GM12878 (cell line): ENCODE data around the gene SPRN. TPM values are rescaled to one million over a fixed set of nuclear protein-coding genes. Genes with fewer than 3 reads are reported as not detected.
"Not testable (repeated sequence)": the region's sequence is repeated elsewhere in the genome, so short reads cannot be mapped to it uniquely, and the experiment has no call there.

Experiments used
- ATAC-seq: fragments of 200-7000 bp; cut with Tn5 transposase; 3 replicates; pipeline ENCODE4 v1.9.1; 2020; ENCODE audit warnings: mild to moderate bottlenecking, moderate library complexity
- BruUV-seq: library from RNA; stranded (reverse); fragments of 400-500 nt; replicated peaks from 2 replicates; lab custom pipeline; 2021; lab: Mats Ljungman, UMichigan
- CTCF ChIA-PET: fragments of 300-600 bp; sonication (Branson Sonifier 250); formaldehyde crosslinking; extraction: SDS; loops from one replicate; lab custom pipeline; 2021; ENCODE audit warnings: inconsistent platforms; lab: Yijun Ruan, JAX
- POLR2A ChIA-PET: fragments of 350-600 bp; formaldehyde crosslinking; extraction: SDS; loops from one replicate; lab custom pipeline; 2021; ENCODE audit warnings: inconsistent platforms; lab: Charles Lee
- RAD21 ChIA-PET: fragments of 300-600 bp; sonication (Branson Sonifier 250); formaldehyde crosslinking; loops from one replicate; lab custom pipeline; 2023; ENCODE audit warnings: antibody characterized with exemption; ENCODE audit not compliant: unreplicated experiment; lab: Charles Lee
- SMC1A ChIA-PET: fragments of 300-600 bp; sonication (Branson Sonifier 250); formaldehyde crosslinking; loops from one replicate; lab custom pipeline; 2023; ENCODE audit not compliant: unreplicated experiment, uncharacterized antibody; lab: Charles Lee
- DNase-seq: peaks from one replicate; pipeline ENCODE4 v3.0.0-alpha.2; 2011; ENCODE audit warnings: low read depth, low spot score
- FAIRE-seq: peaks from 3 replicates; lab custom pipeline; 2011; peaks lifted over from hg19 to GRCh38; lab: Jason Lieb, UNC
- H2AFZ ChIP-seq: 2 replicates; pipeline ENCODE4 v1.6.0; 2011; ENCODE audit warnings: low read depth, low read length, control low read depth; ENCODE audit not compliant: control insufficient read depth
- H3K27ac ChIP-seq: 2 replicates; pipeline ENCODE4 v1.5.1; 2011; ENCODE audit warnings: control low read depth; ENCODE audit not compliant: control insufficient read depth, insufficient read depth
- H3K27me3 ChIP-seq, 2 experiments: replicated peaks in 1 of 2; 2 replicates each; pipeline versions ENCODE4 v1.6.0 to v1.6.1; 2011; ENCODE audit warnings: low read length in 1 of 2; ENCODE audit not compliant: control insufficient read depth in 2 of 2, insufficient read depth in 2 of 2
- H3K36me3 ChIP-seq, 2 experiments: 2 replicates each; pipeline ENCODE4 v1.5.1; 2011; ENCODE audit warnings: low read length in 1 of 2; ENCODE audit not compliant: control insufficient read depth in 2 of 2, insufficient read depth in 2 of 2
- H3K4me1 ChIP-seq: 2 replicates; pipeline ENCODE4 v1.6.1; 2011; ENCODE audit warnings: mild to moderate bottlenecking, low read length, moderate library complexity, mixed read lengths; ENCODE audit not compliant: control insufficient read depth, insufficient read depth
- H3K4me2 ChIP-seq: 2 replicates; pipeline ENCODE4 v1.6.0; 2011; ENCODE audit warnings: control low read depth; ENCODE audit not compliant: control insufficient read depth, insufficient read depth
- H3K4me3 ChIP-seq: fragments of 200-600 bp; sonication (generic); 2 replicates; pipeline ENCODE4 v1.5.1; 2016
- H3K79me2 ChIP-seq: 2 replicates; pipeline ENCODE4 v1.6.0; 2011; ENCODE audit warnings: low read length; ENCODE audit not compliant: control insufficient read depth, insufficient read depth
- H3K9ac ChIP-seq: 2 replicates; pipeline ENCODE4 v1.8.0; 2011; ENCODE audit warnings: low read length, control low read depth, mixed read lengths; ENCODE audit not compliant: control insufficient read depth, insufficient read depth
- H3K9me3 ChIP-seq: replicated peaks from 3 replicates; pipeline ENCODE4 v1.5.1; 2011; ENCODE audit warnings: mild to moderate bottlenecking, low read length; ENCODE audit not compliant: control insufficient read depth, insufficient read depth
- H4K20me1 ChIP-seq: 2 replicates; pipeline ENCODE4 v1.6.0; 2011; ENCODE audit not compliant: control insufficient read depth, insufficient read depth
- BMI1 ChIP-seq: fragments of 450-650 bp; IDR thresholded peaks from 2 replicates; pipeline ENCODE4 v1.6.1; 2016; ENCODE audit warnings: mild to moderate bottlenecking, moderate library complexity, borderline replicate concordance
- CREM ChIP-seq: IDR thresholded peaks from 2 replicates; pipeline ENCODE4 v1.6.1; 2014; ENCODE audit warnings: antibody characterized with exemption, low read depth
- EED ChIP-seq: sonication (generic); IDR thresholded peaks from 2 replicates; pipeline ENCODE4 v1.6.1; 2016; ENCODE audit warnings: antibody characterized with exemption, low read depth
- EP300 ChIP-seq, 2 experiments: fragments of 150-350 bp in 1 of 2; IDR thresholded peaks; 2 replicates each; pipeline ENCODE4 v1.6.1; 2011 to 2012; ENCODE audit warnings: low read depth in 2 of 2, low read length in 2 of 2, borderline replicate concordance in 1 of 2, improper control_type of control experiment in 1 of 2, inconsistent platforms in 1 of 2; ENCODE audit not compliant: control insufficient read depth in 1 of 2
- IKZF1 ChIP-seq: fragments of 450-650 bp; conservative IDR thresholded peaks from 2 replicates; pipeline ENCODE4 v1.6.1; 2017; ENCODE audit warnings: antibody characterized with exemption, mild to moderate bottlenecking
- KAT2A ChIP-seq: conservative IDR thresholded peaks from 2 replicates; pipeline ENCODE4 v1.6.1; 2011; ENCODE audit warnings: low read depth, low read length; ENCODE audit not compliant: control insufficient read depth
- LARP7 ChIP-seq: fragments of 450-650 bp; IDR thresholded peaks from 2 replicates; pipeline ENCODE4 v1.6.1; 2017; ENCODE audit warnings: mild to moderate bottlenecking
- NFXL1 ChIP-seq: fragments of 450-650 bp; IDR thresholded peaks from 2 replicates; pipeline ENCODE4 v1.6.1; 2017; ENCODE audit warnings: antibody characterized with exemption, mild to moderate bottlenecking, borderline replicate concordance
- PAX5 ChIP-seq: IDR thresholded peaks from 2 replicates; pipeline ENCODE4 v1.6.1; 2011; ENCODE audit warnings: low read depth, low read length, borderline replicate concordance
- RCOR1 ChIP-seq: conservative IDR thresholded peaks from 2 replicates; pipeline ENCODE4 v1.6.1; 2012; ENCODE audit warnings: low read depth, low read length, improper control_type of control experiment
- TAF1 ChIP-seq: IDR thresholded peaks from 2 replicates; pipeline ENCODE4 v1.6.1; 2011; ENCODE audit warnings: mild to moderate bottlenecking, low read depth, low read length, borderline replicate concordance
- TCF7 ChIP-seq: IDR thresholded peaks from 2 replicates; pipeline ENCODE4 v1.6.1; 2014; ENCODE audit warnings: antibody characterized with exemption, borderline replicate concordance
- YY1 ChIP-seq: IDR thresholded peaks from 2 replicates; pipeline ENCODE4 v1.6.1; 2011; ENCODE audit warnings: low read depth, mild to moderate bottlenecking, low read length
- ZNF24 ChIP-seq: fragments of 450-650 bp; IDR thresholded peaks from 2 replicates; pipeline ENCODE4 v1.6.1; 2017; ENCODE audit warnings: antibody characterized with exemption, mild to moderate bottlenecking
- ZNF622 ChIP-seq: fragments of 450-650 bp; IDR thresholded peaks from 2 replicates; pipeline ENCODE4 v1.6.1; 2017; ENCODE audit warnings: mild to moderate bottlenecking, inconsistent platforms
- WGBS: methylation state at CpG from one replicate; pipeline ENCODE4 v1.1.6; 2016; ENCODE audit warnings: low lambda C conversion rate; ENCODE audit not compliant: insufficient replicate concordance, insufficient coverage; ENCODE audit errors: missing lambda C conversion rate; 5-methylcytosine and 5-hydroxymethylcytosine counted together
- in situ Hi-C: fragments of 300-500 bp; cut with MboI; formaldehyde crosslinking; loops from 9 replicates; pipeline ENCODE4 v1.14.3; 2018; ENCODE audit warnings: mixed read lengths
- intact Hi-C: fragments of 100-400 bp; cut with micrococcal nuclease; formaldehyde crosslinking; loops from one replicate; pipeline ENCODE4 v1.14.2; 2022; ENCODE audit not compliant: unreplicated experiment
- polyA plus RNA-seq, 11 experiments: library from polyadenylated mRNA; depleted of rRNA in 4 of 11; unstranded in 6 of 11; stranded (reverse) in 5 of 11; fragments of >200 nt; fragmentation: Nextera tagmentation in 4 of 11; fragmentation: Illumina TruSeq in 1 of 11; extraction: Ambion mirVana in 4 of 11; extraction: Trizol in 1 of 11; gene quantifications; 1 replicate in 1 of 11; 2 replicates in 10 of 11; pipeline versions ENCODE4 v1.2.1 to v1.2.3, GENCODE V29; 2011 to 2016; ENCODE audit warnings: inconsistent platforms in 2 of 11, missing spikeins in 2 of 11, low read depth in 1 of 11
- total RNA-seq, 4 experiments: library from RNA; depleted of rRNA in 3 of 4; stranded (reverse); fragments of >200 nt in 3 of 4; fragmentation: Illumina TruSeq in 1 of 4; extraction: Trizol in 1 of 4; gene quantifications; 2 replicates each; pipeline versions ENCODE4 v1.2.1 to v1.2.3, GENCODE V29; 2013 to 2021
- TF ChIP-seq, protein P1 (sequence below): fragments of 150-350 bp; IDR thresholded peaks from 2 replicates; pipeline ENCODE4 v1.6.1; 2014; ENCODE audit warnings: mild to moderate bottlenecking, low read depth, low read length
- TF ChIP-seq, protein P2 (sequence below): IDR thresholded peaks from 2 replicates; pipeline ENCODE4 v1.6.1; 2012; ENCODE audit warnings: low read length, inconsistent platforms

The SPRN gene
- total and polyA plus RNA-seq, 10 of the 15 experiments (the other 5 are each of a cell fraction or from before 2014, with no cell fraction given) = 0.03 to 0.96 (median 0.46) TPM; not detected in 6

DNA sequence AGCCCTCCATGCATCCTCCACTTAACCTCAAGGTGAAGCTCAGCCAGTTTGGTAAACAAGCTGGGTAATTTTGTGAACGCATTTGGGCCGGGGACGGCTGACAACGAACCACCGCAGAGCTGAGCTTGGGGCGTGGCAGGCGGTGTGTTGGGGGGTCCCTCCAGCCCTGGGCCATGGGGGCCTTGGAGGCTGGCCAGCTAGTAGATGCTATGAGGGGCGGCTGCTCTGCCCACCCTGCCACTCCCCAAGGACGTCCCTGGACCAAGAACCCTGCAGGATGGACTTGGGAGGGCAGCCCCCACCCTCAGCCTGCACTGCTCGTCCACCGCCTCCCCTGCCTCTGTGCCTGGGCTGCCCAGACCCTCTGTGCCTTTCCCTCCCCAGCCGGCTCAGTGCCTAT, 17.4 kb upstream of the SPRN start:
- no peak for TF ChIP-seq LARP7
- TF ChIP-seq KAT2A = no peak
- TF ChIP-seq RCOR1 = no peak
- no peak for TF ChIP-seq ZNF24
- no peak for TF ChIP-seq YY1
- no peak for TF ChIP-seq EP300 (IDR thresholded peaks at IDR 0.05; ENCODE audit: borderline replicate concordance in 1 of 2, control insufficient read depth in 1 of 2, low read depth in 2 of 2, low read length in 2 of 2)
- TF ChIP-seq BMI1 = no peak
- no peak for TF ChIP-seq ZNF622
- TF ChIP-seq TCF7 = no peak
- TF ChIP-seq NFXL1 = no peak
- no peak for TF ChIP-seq TAF1
- TF ChIP-seq EED = no peak
- no peak for TF ChIP-seq IKZF1
- TF ChIP-seq, protein P1, sequence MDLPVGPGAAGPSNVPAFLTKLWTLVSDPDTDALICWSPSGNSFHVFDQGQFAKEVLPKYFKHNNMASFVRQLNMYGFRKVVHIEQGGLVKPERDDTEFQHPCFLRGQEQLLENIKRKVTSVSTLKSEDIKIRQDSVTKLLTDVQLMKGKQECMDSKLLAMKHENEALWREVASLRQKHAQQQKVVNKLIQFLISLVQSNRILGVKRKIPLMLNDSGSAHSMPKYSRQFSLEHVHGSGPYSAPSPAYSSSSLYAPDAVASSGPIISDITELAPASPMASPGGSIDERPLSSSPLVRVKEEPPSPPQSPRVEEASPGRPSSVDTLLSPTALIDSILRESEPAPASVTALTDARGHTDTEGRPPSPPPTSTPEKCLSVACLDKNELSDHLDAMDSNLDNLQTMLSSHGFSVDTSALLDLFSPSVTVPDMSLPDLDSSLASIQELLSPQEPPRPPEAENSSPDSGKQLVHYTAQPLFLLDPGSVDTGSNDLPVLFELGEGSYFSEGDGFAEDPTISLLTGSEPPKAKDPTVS = no peak
- no peak for TF ChIP-seq CREM
- no peak for TF ChIP-seq PAX5
- TF ChIP-seq, protein P2, sequence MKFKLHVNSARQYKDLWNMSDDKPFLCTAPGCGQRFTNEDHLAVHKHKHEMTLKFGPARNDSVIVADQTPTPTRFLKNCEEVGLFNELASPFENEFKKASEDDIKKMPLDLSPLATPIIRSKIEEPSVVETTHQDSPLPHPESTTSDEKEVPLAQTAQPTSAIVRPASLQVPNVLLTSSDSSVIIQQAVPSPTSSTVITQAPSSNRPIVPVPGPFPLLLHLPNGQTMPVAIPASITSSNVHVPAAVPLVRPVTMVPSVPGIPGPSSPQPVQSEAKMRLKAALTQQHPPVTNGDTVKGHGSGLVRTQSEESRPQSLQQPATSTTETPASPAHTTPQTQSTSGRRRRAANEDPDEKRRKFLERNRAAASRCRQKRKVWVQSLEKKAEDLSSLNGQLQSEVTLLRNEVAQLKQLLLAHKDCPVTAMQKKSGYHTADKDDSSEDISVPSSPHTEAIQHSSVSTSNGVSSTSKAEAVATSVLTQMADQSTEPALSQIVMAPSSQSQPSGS = no peak
- 71% methylated on average over 12 of the region's 12 CpGs for whole genome bisulfite sequencing
- H3K27ac ChIP-seq = no peak overlapping the region
- no peaks in the 10 kb centered on the region for H4K20me1 ChIP-seq
- no peaks in the 10 kb centered on the region for H3K27me3 ChIP-seq
- no peaks in the 10 kb centered on the region for H3K4me1 ChIP-seq
- ATAC-seq (no peak), FAIRE-seq (no peak), DNase-seq (no peak)
- ChIA-PET SMC1A (no interaction called here), RAD21 (no interaction called here), POLR2A (no interaction called here), CTCF (interaction anchor here (0.7 to 1.1 kb wide), 3 partner anchors 10 to 112 kb away, joined by 3 to 4 read pairs (median 4); partner anchors contain the start of gene PAOX)
- no TSS peak for BruUV-seq
- in situ Hi-C loops (no loop called here), intact Hi-C loops (no loop called here)
- H3K4me3 ChIP-seq = no peak overlapping the region
- H3K79me2 ChIP-seq = no peaks in the 10 kb centered on the region
- no peaks in the 10 kb centered on the region for H3K36me3 ChIP-seq
- no peaks in the 10 kb centered on the region; the same call in 2 of the 3 replicates for H3K9me3 ChIP-seq
- no peak overlapping the region for H2AFZ ChIP-seq
- no peak overlapping the region for H3K9ac ChIP-seq
- no peak overlapping the region for H3K4me2 ChIP-seq

DNA sequence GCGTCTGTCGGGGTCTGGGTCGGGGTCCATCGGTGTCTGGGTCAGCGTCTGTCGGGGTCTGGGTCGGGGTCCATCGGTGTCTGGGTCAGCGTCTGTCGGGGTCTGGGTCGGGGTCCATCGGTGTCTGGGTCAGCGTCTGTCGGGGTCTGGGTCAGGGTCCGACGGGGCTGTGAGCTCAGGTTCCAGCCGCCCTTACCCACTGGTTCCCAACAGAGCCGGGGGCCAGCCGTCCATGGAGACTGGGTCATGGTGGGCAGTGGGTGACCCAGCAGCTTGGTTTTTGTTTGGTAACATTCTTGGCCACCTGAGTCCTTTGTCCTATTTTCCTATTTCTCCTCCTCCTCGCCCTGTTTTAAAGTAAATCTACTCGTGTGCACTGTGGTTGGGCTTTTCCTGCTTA, 16.9 kb upstream of the SPRN start:
- H3K79me2 ChIP-seq, H3K36me3 ChIP-seq, H3K27me3 ChIP-seq, in situ Hi-C loops, H3K4me2 ChIP-seq, SMC1A ChIA-PET, H3K4me3 ChIP-seq, H3K9me3 ChIP-seq, CTCF ChIA-PET, H3K9ac ChIP-seq, POLR2A ChIA-PET, H3K27ac ChIP-seq, H2AFZ ChIP-seq, BruUV-seq, DNase-seq, H4K20me1 ChIP-seq, H3K4me1 ChIP-seq, intact Hi-C loops, ATAC-seq, RAD21 ChIA-PET, FAIRE-seq: not testable (repeated sequence)
- WGBS = 71% methylated on average over 10 of the region's 21 CpGs
